Cardiac septum (tissue), 1 donor: Measurements from ENCODE around the gene ZNF615. TPM values are rescaled to one million over a fixed set of nuclear protein-coding genes. Genes with fewer than 3 reads are reported as not detected.

Experiments
- total RNA-seq: library from RNA; stranded (reverse); fragmentation: NEBNext Ultra II Directional; extraction: Animal tissue kit (Norgen Biotek cat#: 25700); gene quantifications from one replicate; pipeline ENCODE4 v1.2.1, GENCODE V29; 2021
- donor health status: DM: no; HTN: no; CAD: no.

ZNF615 gene
- total RNA-seq, 1 donor from 2014 or later = 11.8 TPM

Other genes with a start within 250 kb of the ZNF615 start
- 1.4 TPM for gene FPR2, start 247.0 kb downstream of the ZNF615 start, total RNA-seq
- gene FPR3, start 213.1 kb downstream of the ZNF615 start, total RNA-seq = 3.2 TPM
- 9.4 TPM for gene ZNF577, start 120.3 kb downstream of the ZNF615 start, total RNA-seq
- 8.6 TPM for gene ZNF649, start 103.2 kb downstream of the ZNF615 start, total RNA-seq
- gene ZNF613, start 80.7 kb downstream of the ZNF615 start, total RNA-seq = 3.8 TPM
- gene ZNF350, start 21.4 kb downstream of the ZNF615 start, total RNA-seq = 8.2 TPM
- 6.4 TPM for gene ZNF614, start 20.2 kb upstream of the ZNF615 start, total RNA-seq
- gene ZNF432, start 40.6 kb upstream of the ZNF615 start, total RNA-seq = 9.6 TPM
- gene ZNF841, start 87.6 kb upstream of the ZNF615 start, total RNA-seq = 13.2 TPM
- gene ZNF616, start 131.7 kb upstream of the ZNF615 start, total RNA-seq = 4.3 TPM
- gene ZNF836, start 163.4 kb upstream of the ZNF615 start, total RNA-seq = 5.9 TPM
- gene PPP2R1A, start 181.8 kb upstream of the ZNF615 start, total RNA-seq = 466 TPM